Bronchial smooth muscle cell (primary cell): ENCODE data around the gene NPW. TPM values are rescaled to one million over a fixed set of nuclear protein-coding genes. Genes with fewer than 3 reads are reported as not detected.

Source experiments
- total RNA-seq: library from RNA; depleted of rRNA; stranded (reverse); fragments of >200 nt; gene quantifications from 2 replicates; pipeline ENCODE4 v1.2.1, GENCODE V29; 2014

NPW gene
- total RNA-seq = 0.47 and 0.60 TPM in 2 replicates

DNA sequence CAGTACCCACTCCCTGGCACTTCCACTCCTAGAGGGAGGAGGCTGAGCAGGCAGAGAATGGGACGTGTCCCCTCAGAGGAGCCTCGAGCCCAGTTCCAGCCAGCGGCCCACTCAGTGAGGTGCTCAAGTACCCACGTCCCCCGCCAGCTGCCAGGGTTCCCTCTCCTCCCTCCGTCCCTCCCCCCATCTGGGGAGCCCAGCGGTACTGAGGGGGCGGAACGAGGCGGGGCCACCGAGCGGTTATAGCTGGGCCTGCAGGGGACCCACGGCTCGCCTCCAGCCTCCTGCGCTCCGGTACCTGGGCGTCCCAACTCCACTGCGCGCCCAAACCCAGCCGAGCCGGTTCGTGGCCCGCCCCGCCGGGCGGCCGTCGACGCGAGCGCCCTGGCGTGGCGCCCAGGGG, at the start of gene NPW:
TSS of gene NPW (plus strand) at position 268 of the 403 bp plus-strand sequence.

DNA sequence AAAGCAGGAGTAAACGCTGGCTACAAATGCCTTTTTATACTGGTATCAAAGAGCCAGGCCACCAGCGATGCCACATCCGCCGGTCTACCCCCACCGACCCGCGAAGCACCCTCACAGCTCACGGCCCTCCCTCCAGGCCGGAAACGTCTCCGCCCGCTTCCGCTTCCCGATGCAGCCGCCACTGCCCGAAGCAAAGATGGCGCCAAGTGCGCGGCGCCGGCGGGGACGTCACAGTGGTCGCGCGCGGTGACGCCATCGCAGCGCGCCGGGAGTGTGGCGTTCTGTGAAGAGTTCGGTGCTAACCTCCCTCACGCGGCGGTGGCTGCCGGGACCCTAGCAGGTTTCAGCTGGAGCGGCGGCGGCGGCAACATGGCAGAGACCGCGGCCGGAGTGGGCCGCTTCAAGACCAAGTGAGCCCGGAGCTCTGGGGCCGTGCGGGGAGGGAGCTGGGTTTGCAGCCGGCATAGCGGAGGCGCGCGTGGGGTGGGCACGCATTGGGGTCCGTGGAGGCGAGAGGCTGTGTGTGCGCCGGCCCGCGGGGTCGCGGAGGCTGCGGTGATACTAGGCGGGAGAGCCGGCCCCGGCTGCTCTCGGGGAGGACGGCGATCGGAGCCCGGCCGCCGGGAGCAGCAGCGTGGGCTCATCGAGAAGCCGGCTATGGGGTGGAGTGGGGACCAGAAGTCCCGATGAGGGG, 47.6 kb upstream of the NPW start, which contains the start of gene TBL3:
TSS of gene TBL3 (plus strand) at position 258 of the 694 bp plus-strand sequence. CDS start at position 370, 112 bp downstream.

DNA sequence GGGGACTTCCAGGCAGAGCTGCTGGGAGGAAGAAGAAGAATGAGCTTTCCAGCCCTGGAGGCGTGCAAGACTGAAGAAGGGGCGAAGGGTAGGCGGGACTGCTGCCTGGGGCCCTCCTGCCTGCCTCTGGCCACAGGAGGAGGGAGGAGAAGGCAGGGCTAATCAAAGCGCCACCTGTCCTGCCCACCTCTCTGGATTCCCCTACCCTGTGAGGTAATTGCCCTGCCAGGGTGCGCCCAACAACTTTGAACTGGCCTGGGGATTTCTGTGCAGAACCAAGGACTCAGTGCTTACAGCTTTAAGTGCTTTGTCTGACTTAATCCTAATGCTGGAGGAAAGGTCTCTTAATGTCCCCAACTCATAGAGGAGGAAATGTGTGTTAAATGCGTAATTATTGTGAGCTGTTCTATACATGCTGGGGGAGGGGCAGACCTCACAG, 38.2 kb upstream of the NPW start, which contains the start of gene NOXO1:
TSS of gene NOXO1 (minus strand) at position 72 of the 439 bp plus-strand sequence. CDS start 290 bp downstream, outside the sequence.

DNA sequence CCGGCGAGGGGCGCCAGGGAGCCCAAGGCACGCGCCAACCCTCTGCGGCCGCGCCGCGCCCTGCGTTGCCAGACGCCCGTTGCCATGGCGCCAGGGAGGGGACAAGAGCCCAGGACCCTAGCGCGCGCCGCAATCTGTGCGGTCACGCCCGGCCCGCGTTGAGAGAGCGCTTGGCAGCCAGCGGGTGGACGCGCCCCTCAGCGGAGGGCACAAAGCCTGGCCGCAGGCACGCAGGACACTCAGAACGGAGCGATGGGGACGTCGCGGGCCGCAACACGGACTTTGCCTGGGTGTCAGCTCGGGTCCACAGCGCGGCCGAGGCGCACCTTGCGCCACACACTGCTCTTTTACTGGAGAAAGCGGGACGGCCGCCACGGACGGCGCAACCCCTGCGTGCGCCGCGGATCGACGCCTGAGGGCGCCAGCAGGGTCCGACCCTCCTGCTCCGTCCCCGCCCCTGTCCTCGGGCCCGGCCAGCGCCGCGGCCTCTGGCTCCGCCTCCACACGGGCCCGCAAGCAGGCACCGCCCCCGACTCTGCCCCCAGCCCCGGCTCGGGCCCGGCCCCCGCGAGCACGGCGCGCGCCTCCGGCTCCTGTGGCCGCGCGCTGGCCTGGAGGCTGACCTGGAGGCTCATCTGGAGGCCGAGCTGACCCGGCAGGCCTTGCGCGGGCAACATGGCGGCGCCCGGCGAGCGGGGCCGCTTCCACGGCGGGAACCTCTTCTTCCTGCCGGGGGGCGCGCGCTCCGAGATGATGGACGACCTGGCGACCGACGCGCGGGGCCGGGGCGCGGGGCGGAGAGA, 35.8 kb upstream of the NPW start, which contains the start of gene GFER:
TSS of gene GFER (plus strand) at position 650 of the 803 bp plus-strand sequence. CDS start at position 676, 26 bp downstream.

DNA sequence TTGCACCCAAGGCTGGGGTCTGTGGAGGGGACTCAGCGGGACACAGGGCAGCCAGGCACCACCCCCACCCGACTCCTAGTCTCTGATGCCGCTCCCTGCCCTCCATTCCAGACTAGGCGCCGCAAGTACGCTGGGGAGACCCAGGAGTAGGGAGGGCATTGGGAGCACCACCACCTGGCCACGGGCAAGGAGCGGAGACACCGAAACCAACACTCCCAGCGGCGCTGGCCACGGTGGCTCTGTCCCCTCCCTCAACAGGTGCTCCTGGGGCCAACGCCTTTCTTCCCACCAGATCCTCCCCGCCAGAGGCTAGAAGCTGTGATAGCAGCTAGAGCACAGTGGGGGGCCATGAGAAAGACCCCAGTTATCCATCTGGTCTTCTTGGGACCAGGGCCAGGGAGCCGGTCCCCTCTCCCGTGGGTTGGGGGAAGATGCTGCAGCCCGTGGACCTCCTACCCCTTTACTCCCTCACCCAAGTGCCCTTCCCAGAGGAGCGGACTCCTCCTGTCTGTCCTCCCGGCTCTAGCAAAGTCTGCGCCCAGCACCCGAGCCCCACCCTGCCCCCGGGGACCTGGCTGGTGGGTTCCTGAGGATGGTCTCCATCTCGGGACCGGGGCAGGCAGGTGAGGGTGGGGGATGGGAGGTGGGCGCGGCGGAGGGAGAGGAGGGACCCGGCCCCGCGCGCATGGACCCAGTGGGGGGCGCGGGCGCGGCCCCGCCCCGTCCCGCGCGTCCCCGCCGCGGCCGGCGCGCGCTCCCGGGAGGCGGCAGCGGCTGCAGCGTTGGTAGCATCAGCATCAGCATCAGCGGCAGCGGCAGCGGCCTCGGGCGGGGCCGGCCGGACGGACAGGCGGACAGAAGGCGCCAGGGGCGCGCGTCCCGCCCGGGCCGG, 30.1 kb upstream of the NPW start, which contains the start of gene SYNGR3:
TSS of gene SYNGR3 (plus strand) at position 762 of the 892 bp plus-strand sequence. CDS start 133 bp downstream, outside the sequence.

DNA sequence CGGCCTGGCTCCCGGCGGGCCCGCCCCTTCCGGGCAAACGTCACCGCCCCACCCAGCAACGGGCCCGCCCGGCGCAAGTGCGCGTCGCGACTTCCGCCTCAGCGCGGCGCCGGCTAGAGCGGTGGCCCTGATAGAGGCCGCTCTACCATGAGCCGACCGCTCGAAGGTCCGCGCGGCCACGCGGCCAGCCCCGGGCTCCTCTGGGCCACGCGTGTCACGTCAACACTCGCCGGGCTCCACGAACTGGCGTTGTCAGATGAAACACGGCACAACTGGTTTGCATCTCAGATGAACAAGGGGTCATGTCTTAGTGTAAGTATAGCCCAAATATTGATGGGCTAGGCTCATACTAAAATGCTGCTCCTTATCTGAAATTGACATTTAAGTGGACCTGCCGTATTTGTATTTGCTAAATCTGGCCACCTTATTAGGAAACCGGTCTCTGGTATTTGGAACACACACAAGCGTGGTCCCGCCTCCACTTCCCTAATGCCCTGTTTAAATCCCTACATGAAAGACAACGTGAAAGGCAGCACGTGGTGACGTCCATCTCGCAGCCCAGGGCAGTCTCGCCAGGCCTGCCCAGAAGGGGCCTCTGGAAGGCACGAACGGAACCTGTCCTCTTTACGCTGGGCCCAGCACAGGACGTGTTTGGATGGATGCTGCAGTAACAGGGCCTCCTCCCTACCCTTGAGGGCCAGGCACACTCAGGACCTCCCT, 9.6 kb upstream of the NPW start, which contains the start of gene ZNF598:
TSS of gene ZNF598 (minus strand) at position 31 of the 720 bp plus-strand sequence.

DNA sequence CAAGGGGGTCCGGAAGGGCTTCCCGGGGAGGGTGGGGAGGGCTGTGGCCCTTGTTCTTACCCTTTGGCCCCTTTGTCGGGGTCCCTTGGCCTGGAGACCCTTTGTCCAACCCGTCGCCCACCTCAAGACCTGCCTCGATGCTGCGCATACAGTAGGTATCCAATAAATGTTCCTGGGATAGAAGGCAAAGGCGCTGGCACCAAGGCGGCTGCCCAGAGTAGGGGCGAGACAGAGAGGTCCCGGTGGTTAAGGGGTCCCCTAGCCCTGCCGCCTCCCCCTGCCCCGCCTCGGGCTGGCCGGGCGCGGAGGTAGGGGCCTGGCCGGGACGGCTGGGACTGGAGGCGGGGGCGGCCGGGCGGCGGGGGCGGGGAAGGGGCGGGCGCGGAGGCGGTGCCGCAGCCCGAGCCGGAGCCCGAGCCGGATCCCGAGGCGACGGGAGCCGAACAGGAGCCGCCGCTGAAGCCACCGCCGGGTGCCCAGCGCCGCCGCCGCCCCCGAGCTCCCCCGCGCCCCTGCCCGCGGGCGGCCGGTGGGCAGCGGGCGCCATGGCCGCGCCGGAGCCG, 7.0 kb downstream of the NPW start, which contains the start of gene NHERF2:
TSS of gene NHERF2 (plus strand) at position 442 of the 563 bp plus-strand sequence. CDS start at position 546, 104 bp downstream.

DNA sequence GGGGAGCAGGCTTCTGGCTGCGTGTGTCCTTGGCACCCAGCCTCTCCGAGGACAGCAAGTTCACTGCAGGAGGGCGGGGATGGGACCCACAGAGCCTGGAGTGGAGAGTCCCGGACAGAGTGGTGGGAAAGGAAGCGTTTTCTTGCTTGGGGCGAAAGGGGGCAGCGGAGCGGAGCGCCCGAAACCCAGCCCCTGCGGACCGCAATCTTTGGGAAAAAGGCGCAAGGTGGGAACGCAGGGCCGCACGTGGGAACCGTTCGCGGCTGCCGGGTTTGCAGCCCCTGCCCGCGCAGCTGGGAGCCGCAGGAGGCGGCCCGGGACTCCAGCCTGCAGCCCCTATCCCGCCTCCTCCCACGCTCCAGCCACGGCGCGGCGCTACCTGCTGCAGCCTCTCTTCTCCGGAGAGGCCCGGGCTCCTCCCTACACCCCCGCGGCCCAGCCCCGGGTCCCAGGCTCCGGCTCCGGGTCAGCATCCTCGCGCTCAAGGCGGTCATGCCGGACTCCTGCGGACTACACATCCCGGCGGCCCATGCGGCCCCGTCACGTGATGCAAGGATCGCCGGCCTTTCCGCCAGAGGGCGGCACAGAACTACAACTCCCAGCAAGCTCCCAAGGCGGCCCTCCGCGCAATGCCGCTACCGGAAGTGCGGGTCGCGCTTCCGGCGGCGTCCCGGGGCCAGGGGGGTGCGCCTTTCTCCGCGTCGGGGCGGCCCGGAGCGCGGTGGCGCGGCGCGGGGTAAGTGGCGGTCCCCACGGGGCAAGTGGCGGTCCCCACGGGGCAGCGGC, 27.9 kb downstream of the NPW start, which contains the start of the genes NTHL1 and TSC2:
TSS of gene NTHL1 (minus strand) at position 505 of the 786 bp plus-strand sequence. CDS start at position 494, 11 bp downstream.
TSS of gene TSC2 (plus strand) at position 656 of the 786 bp plus-strand sequence. CDS start 631 bp downstream, outside the sequence.

Other genes with a start within 250 kb of the NPW start
- 36.1 and 43.0 TPM in 2 replicates for gene NME3, start 248.2 kb upstream of the NPW start, total RNA-seq
- gene EME2, start 247.0 kb upstream of the NPW start, total RNA-seq = 6.3 and 6.4 TPM in 2 replicates
- gene MRPS34, start 246.7 kb upstream of the NPW start, total RNA-seq = 88.6 and 90.2 TPM in 2 replicates
- gene SPSB3, start 237.2 kb upstream of the NPW start, total RNA-seq = 33.6 and 52.0 TPM in 2 replicates
- gene NUBP2, start 236.8 kb upstream of the NPW start, total RNA-seq = 46.0 and 47.0 TPM in 2 replicates
- gene IGFALS, start 226.1 kb upstream of the NPW start, total RNA-seq = under 0.01 TPM in 1 of 2 replicates, not detected in the other
- 24.7 and 25.4 TPM in 2 replicates for gene HAGH, start 193.0 kb upstream of the NPW start, total RNA-seq
- gene FAHD1, start 192.6 kb upstream of the NPW start, total RNA-seq = 76.8 and 109 TPM in 2 replicates
- not detected in 2 replicates for gene MEIOB, start 147.6 kb upstream of the NPW start, total RNA-seq
- gene HS3ST6, start 101.4 kb upstream of the NPW start, total RNA-seq = not detected in 2 replicates
- gene MSRB1, start 76.6 kb upstream of the NPW start, total RNA-seq = 7.8 and 9.0 TPM in 2 replicates
- not detected in 2 replicates for gene RPL3L, start 65.1 kb upstream of the NPW start, total RNA-seq
- 197 and 259 TPM in 2 replicates for gene NDUFB10, start 60.2 kb upstream of the NPW start, total RNA-seq
- gene RPS2, start 55.0 kb upstream of the NPW start, total RNA-seq = 3,167 and 4,556 TPM in 2 replicates
- not detected in 2 replicates for gene RNF151, start 52.9 kb upstream of the NPW start, total RNA-seq
- gene TBL3, start 47.7 kb upstream of the NPW start, total RNA-seq = 26.5 and 30.1 TPM in 2 replicates
- 0.16 TPM in 1 of 2 replicates, not detected in the other for gene NOXO1, start 38.3 kb upstream of the NPW start, total RNA-seq
- 8.4 and 10.6 TPM in 2 replicates for gene GFER, start 35.6 kb upstream of the NPW start, total RNA-seq
- 2.7 and 2.9 TPM in 2 replicates for gene SYNGR3, start 29.8 kb upstream of the NPW start, total RNA-seq
- gene ZNF598, start 10.0 kb upstream of the NPW start, total RNA-seq = 12.0 and 15.1 TPM in 2 replicates
- gene NHERF2, start 7.1 kb downstream of the NPW start, total RNA-seq = 34.4 and 41.2 TPM in 2 replicates
- gene NTHL1, start 28.0 kb downstream of the NPW start, total RNA-seq = 43.2 and 62.1 TPM in 2 replicates
- gene TSC2, start 28.2 kb downstream of the NPW start, total RNA-seq = 46.2 and 78.6 TPM in 2 replicates
- gene PKD1, start 116.1 kb downstream of the NPW start, total RNA-seq = 63.0 and 123 TPM in 2 replicates
- gene RAB26, start 128.8 kb downstream of the NPW start, total RNA-seq = 3.2 and 5.5 TPM in 2 replicates
- 44.8 and 53.2 TPM in 2 replicates for gene TRAF7, start 136.0 kb downstream of the NPW start, total RNA-seq
- gene CASKIN1, start 176.8 kb downstream of the NPW start, total RNA-seq = 0.09 and 0.16 TPM in 2 replicates
- gene MLST8, start 185.7 kb downstream of the NPW start, total RNA-seq = 14.2 and 18.7 TPM in 2 replicates
- gene BRICD5, start 191.1 kb downstream of the NPW start, total RNA-seq = 0.60 and 1.1 TPM in 2 replicates
- 2.2 and 5.4 TPM in 2 replicates for gene PGP, start 195.1 kb downstream of the NPW start, total RNA-seq
- 23.5 and 31.9 TPM in 2 replicates for gene E4F1, start 203.8 kb downstream of the NPW start, total RNA-seq
- 0.95 and 1.1 TPM in 2 replicates for gene DNASE1L2, start 216.7 kb downstream of the NPW start, total RNA-seq
- gene ECI1, start 231.8 kb downstream of the NPW start, total RNA-seq = 21.2 and 28.8 TPM in 2 replicates
- 23.2 and 41.8 TPM in 2 replicates for gene RNPS1, start 248.3 kb downstream of the NPW start, total RNA-seq